HG03060 (cell line): ENCODE results near the gene GLIPR1L2.
"Not testable (repeated sequence)": the region's sequence is repeated elsewhere in the genome, so short reads cannot be mapped to it uniquely, and the experiment has no call there.

Experiments
- ATAC-seq: cut with Tn5 transposase; IDR thresholded peaks from one replicate; pipeline ENCODE4 v1.9.1; 2021; ENCODE audit warnings: low read depth, moderate number of reproducible peaks; ENCODE audit not compliant: unreplicated experiment

The GLIPR1L2 gene

GRCh38 chr12:75390899-75391538 lies at the start of gene GLIPR1L2:
Gene GLIPR1L2, plus strand, starts transcription at chr12:75391089. Its CDS starts 28 bp downstream, at chr12:75391117.
- ATAC-seq, result peak; percentile 96

GRCh38 chr12:75341873-75342272 lies 49.0 kb upstream of the GLIPR1L2 start:
- no peak for ATAC-seq

DNA sequence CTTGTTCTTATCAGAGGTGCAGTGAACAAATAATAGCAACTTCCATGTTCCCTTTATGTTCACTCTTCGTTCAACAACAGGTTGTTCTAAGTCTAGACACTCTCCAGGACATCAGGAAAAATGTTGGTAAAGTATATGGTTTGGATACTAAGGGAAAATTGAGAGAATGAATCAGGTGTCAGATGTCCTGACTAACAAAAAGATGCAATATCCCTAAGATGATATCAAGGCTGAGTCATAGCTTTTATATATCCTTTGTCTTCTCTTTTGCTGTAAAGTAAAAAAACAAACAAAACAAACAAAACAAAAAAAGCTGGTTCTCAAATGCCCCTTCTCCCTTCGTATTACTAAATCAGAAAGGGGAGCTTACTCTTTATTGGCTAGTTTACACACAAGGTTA lies 45.4 kb upstream of the GLIPR1L2 start:
- no peak for ATAC-seq

DNA sequence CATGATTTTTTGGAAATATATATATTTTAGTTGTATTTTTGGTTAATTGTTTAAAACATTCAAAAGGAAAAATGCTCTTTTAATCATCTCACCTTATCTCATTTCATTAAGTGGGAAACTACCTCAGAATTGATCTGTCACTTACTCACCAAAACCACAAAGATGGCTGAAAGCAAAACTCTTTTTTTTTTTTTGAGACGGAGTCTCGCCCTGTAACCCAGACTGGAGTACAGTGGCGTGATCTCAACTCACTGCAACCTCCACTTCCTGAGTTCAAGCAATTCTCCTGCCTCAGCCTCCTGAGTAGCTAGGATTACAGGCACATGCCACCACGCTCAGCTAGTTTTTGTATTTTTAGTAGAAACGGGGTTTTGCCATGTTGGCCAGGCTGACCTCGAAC lies 44.7 kb upstream of the GLIPR1L2 start:
- ATAC-seq, result not testable (repeated sequence)

GRCh38 chr12:75349946-75350345 lies 40.9 kb upstream of the GLIPR1L2 start:
- ATAC-seq, result no peak

- no peak for ATAC-seq
These were observed 40.5 kb upstream of the GLIPR1L2 start for GRCh38 chr12:75350413-75350812.

- no peak for ATAC-seq
These were observed 36.9 kb upstream of the GLIPR1L2 start for GRCh38 chr12:75354011-75354410.

GRCh38 chr12:75360920-75361319 lies 30.0 kb upstream of the GLIPR1L2 start:
- ATAC-seq, result no peak

DNA sequence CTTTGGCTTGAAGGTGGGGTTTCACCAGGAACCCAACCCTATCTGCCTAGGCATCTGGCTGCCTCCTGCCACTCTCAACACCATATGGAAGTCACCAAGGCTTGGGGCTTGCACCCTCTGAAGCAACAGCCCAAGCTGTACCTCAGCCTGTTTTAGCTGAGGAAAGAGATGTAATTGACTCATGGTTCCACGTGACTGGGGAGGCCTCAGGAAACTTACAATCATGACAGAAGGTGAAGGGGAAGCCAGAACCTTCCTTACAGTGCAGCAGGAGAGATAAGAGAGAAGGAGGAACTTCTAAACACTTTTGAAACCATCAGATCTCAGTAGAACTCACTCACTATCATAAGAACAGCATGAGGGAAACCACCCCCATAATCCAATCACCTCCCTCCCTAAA lies 29.5 kb upstream of the GLIPR1L2 start:
- ATAC-seq, result no peak

DNA sequence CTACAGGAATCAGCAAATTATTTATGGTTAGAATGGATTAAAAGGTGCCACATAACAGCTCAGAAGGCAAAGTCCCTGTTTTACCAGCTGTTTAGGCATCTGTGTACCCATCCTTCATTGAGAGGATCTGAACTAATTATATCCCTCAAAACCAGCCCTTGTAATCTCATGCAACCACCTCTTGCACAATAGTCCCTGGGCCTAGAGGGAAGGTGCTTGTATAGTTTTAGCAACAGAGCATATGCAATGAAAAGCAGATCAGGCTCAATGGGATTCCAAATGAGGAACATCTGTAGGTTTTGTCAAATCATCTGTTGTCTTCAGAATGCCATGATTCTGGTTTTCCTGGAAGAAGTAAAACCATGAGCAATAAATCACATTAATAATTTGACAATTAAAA lies 26.0 kb upstream of the GLIPR1L2 start:
- no peak for ATAC-seq

DNA sequence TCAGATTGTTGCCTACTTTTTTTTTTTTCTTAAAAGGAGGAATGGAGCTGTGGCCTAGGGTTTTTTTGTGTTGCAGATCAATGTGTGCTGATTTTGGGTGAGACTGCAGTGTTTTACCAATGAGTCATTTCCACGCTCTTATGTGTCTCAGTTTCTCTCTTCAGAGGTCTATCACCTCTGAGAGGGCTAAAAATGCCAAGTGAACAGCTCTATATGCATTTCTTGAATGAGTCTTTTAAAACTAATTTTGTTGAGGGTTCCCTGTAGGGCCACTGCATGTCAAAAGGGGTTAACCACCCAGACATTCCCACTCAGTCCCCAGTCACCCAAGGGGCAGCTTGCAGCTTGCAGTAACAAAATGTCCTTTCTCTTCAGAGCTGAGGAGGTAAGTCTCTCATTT lies 24.3 kb upstream of the GLIPR1L2 start:
- ATAC-seq, result no peak

DNA sequence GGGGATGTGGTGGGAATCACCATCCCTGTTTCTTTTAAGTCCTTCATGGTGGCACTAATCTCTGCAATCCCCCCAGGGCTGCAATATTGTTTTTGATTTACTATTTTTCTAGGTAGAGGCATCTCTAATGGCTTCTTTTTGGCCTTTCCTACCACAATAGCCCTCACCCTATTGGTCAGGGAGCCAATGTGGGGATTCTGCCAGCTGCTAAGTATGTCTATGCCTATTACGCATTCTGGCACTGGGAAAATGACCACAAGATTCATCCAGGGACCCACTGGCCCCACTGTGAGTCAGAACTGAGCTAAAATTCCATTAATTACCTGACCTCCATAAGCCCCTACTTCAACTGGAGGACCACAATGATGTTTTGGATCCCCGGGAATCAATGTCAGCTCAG lies 15.9 kb upstream of the GLIPR1L2 start:
- no peak for ATAC-seq

GRCh38 chr12:75378354-75378753 lies 12.5 kb upstream of the GLIPR1L2 start:
- no peak for ATAC-seq

DNA sequence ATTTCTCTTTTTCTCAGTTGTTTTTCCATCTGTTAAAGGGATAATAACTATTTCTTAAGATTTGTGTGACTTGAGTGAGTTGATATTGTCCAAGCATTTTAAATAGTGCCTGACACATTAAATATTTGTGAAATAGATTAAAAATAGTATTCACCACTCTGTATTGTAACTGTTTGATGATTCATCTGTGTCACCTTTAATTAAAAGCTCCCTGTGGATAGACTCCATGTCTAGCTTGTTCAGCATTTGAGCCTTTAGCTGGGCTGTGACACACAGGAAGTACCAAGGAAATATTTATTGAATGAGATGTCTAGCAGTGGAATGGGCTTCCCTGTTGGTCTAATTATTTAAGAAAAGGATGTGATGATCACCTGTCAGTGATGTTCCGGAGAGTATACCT lies 1.8 kb upstream of the GLIPR1L2 start:
- no peak for ATAC-seq

GRCh38 chr12:75389706-75390105 lies 1.2 kb upstream of the GLIPR1L2 start:
- ATAC-seq, result no peak

DNA sequence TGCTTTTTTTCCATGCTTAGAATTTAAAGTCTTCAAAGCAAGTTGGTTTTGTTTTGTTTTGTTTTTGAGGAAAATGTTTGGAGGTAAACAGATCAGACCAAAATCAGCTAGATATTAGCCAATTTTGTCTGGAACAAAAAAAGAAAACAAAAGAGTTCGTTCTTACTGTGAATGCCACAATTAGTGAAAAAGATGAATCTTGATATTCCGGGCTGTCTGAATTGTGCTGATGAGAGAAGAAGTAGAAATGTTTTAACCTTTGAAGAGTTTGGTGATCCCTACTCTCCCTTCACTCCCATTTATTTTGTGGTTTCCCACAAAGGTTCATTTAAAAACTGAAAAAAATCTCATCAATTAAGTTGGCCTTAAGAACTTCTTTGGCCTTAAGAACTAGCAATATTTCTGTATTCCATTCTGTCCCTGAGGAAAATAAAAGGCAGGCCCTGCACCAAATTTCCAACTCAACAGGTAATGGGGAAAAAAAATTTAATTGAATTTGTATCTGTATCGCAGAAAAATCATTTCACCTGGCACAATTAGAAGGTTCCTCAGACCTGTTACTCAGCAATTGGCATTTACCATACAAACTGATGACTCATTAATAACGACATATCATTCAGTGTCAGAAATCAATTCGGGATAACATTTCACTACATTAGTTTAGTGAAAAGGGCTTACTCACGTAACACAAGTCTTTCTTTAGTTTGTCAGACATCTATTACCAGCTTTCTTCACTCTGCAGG lies 562 bp upstream of the GLIPR1L2 start:
- ATAC-seq, result no peak

DNA sequence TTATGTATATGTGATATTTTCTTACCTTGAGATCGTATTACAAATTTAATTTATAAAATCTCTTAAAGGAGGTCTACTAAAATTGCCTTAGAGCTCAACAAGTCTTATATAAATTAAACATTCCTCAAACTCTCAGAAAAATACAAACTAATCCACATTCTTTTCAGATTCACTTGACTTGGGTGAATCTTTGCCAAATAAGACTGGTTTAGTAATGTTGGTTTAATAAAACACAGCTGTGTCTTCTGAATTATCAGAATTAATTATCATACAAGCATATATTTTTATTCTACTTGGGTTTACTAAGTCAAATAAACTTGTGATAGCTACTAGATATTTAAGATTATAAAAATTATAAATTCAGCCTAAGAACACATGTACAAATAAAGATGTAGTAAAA lies 13.3 kb downstream of the GLIPR1L2 start:
- ATAC-seq, result no peak

DNA sequence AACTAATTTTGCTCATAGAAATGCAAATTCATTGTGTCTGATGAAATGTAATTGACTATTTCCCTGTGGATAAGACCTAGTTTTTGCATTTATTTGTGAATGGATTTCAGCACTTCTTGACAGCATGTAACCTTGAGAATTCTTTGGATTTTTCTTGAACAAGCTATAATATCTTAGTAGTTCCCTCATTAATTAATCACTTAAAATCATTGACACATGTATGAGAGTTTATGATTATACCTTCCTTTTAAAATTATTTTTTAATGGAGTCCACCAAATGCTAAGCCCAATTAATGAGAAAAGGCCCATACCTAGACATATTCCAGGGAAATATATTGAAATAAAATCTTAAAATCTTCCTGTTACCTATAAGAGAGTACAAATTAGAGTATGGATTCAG lies 16.8 kb downstream of the GLIPR1L2 start:
- no peak for ATAC-seq

- no peak for ATAC-seq
These were observed 18.9 kb downstream of the GLIPR1L2 start for GRCh38 chr12:75409830-75410229.

- no peak for ATAC-seq
These were observed 23.8 kb downstream of the GLIPR1L2 start for GRCh38 chr12:75414671-75415070.

DNA sequence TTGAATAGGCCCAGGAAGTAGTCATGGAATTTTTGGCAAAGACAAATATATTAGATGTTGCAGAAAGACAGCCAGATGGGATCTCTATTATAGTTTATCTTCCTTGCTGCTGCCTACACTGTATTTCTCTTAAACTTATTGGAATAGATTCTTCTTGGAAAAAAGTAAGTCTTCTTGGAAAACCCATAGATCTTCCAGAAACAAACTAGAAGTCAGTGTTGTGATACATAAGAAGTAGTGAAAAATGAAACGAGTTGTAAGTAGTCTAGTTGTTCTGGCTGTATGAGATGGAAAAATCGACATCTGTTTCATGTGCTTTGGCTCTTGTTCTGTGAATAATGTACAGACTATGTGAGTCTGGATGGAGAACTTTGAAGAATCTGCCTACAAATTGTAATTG lies 29.0 kb downstream of the GLIPR1L2 start:
- ATAC-seq, result no peak

- ATAC-seq, result no peak
These were observed 36.6 kb downstream of the GLIPR1L2 start for GRCh38 chr12:75427491-75427890.
